AG09309 (cell line): Measurements from ENCODE around the gene L3HYPDH.

Experiments
- DNase-seq: peaks from one replicate; pipeline ENCODE4 v3.0.0-alpha.2; 2010; ENCODE audit warnings: low read depth
- H3K4me3 ChIP-seq: 2 replicates; pipeline ENCODE4 v1.5.1; 2011; ENCODE audit warnings: mild to moderate bottlenecking, low read depth, low read length, moderate library complexity; ENCODE audit not compliant: control insufficient read depth
- CTCF ChIP-seq: IDR thresholded peaks from 2 replicates; pipeline ENCODE4 v1.5.1; 2011; ENCODE audit warnings: mild to moderate bottlenecking, low read depth, low read length, inconsistent platforms; ENCODE audit not compliant: insufficient read depth, control insufficient read depth; ENCODE audit errors: missing control alignments

L3HYPDH gene

GRCh38 chr14:59435987-59436386 is 48.2 kb downstream of the L3HYPDH start:
- TF ChIP-seq CTCF, result no peak
- H3K4me3 ChIP-seq, result no peak overlapping the region
- no peak for DNase-seq

- no peak for DNase-seq
- H3K4me3 ChIP-seq, result no peak overlapping the region
- TF ChIP-seq CTCF, result no peak
These were observed 49.1 kb downstream of the L3HYPDH start for GRCh38 chr14:59435101-59435500.

GRCh38 chr14:59429790-59430189 is 54.4 kb downstream of the L3HYPDH start:
- DNase-seq, result no peak
- no peak for TF ChIP-seq CTCF

GRCh38 chr14:59428581-59429012 is 55.6 kb downstream of the L3HYPDH start:
- peak; percentile 40 for TF ChIP-seq CTCF
- no peak for DNase-seq
- H3K4me3 ChIP-seq, result no peak overlapping the region

More at GRCh38 chr14:59429790-59430189, 54.4 kb downstream of the L3HYPDH start:
- H3K4me3 ChIP-seq, result no peak overlapping the region

- DNase-seq, result no peak
- TF ChIP-seq CTCF, result no peak
- H3K4me3 ChIP-seq, result no peak overlapping the region
These were observed 56.3 kb downstream of the L3HYPDH start for GRCh38 chr14:59427653-59428580.

- peak; percentile 8 for TF ChIP-seq CTCF
- DNase-seq, result no peak
- no peak overlapping the region for H3K4me3 ChIP-seq
These were observed 58.8 kb downstream of the L3HYPDH start for GRCh38 chr14:59425322-59425935.
